Left colon (tissue), 2 donors: ENCODE results near the gene MDK. TPM values are rescaled to one million over a fixed set of nuclear protein-coding genes. Genes with fewer than 3 reads are reported as not detected.

ENCODE experiments used
- ATAC-seq: fragments of 200-7000 bp; cut with Tn5 transposase; one replicate; pipeline ENCODE4 v1.9.1; 2020; ENCODE audit warnings: mild to moderate bottlenecking, moderate library complexity
- DNase-seq, 2 donors: peaks; one replicate each; pipeline ENCODE4 v3.0.0-alpha.2; 2020
- intact Hi-C, 2 donors: fragments of 100-400 bp; cut with DNase I in 1 of 2; cut with micrococcal nuclease in 1 of 2; formaldehyde crosslinking; loops; one replicate each; pipeline versions ENCODE4 v1.11.2 to v1.14.0; 2022; cut with DNase I, micrococcal nuclease
- total RNA-seq, 2 donors: library from RNA; stranded (reverse); fragmentation: NEBNext Ultra II Directional; extraction: Animal tissue kit (Norgen Biotek cat#: 25700); gene quantifications; one replicate each; pipeline ENCODE4 v1.2.1, GENCODE V29; 2021
- donor health status: DM: no; HTN: no; CAD: no.
- donor health status: DM: yes; HTN: yes; CAD: no.

MDK gene
- total RNA-seq, 2 donors from 2014 or later, result 136 to 195 TPM

DNA sequence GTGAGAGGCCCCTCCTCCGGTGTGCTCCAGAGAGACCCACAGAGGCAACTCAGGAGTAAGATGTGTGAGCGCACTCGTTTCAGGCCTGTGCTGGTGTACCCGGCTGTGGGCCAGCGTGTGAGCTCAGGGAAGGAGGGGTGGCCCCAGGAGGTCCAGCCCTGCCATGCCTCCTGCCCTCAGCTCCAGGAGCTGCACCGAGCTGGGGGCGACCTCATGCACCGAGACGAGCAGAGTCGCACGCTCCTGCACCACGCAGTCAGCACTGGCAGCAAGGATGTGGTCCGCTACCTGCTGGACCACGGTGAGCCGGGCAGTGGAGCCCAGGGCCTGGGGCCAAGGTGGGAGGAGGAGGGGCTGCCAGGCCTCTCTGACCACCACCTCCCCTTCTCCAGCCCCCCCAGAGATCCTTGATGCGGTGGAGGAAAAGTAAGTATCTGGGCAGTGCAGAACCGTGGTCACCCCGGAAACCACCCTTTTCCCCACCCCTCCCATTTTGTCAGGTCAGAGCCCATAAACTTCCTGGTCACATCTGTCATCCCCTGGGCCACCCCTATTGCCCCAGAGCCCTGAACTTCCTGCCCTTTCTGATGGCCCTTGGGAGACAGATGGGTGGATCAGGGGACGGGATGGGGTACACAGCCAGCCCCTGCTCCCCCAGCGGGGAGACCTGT lies 2.5 kb upstream of the MDK start:
- ATAC-seq (no peak), DNase-seq (no peak)
- intact Hi-C loops, result no loop called here

GRCh38 chr11:46379482-46380293 lies 1.8 kb upstream of the MDK start:
- intact Hi-C loops, result loop anchor here in 1 of 2 donors (10.0 kb wide), 1 partner anchor 155 kb away; no protein-coding TSS in a partner anchor
- ATAC-seq (peak; percentile 49), DNase-seq (peak; percentile 42 to 56)

DNA sequence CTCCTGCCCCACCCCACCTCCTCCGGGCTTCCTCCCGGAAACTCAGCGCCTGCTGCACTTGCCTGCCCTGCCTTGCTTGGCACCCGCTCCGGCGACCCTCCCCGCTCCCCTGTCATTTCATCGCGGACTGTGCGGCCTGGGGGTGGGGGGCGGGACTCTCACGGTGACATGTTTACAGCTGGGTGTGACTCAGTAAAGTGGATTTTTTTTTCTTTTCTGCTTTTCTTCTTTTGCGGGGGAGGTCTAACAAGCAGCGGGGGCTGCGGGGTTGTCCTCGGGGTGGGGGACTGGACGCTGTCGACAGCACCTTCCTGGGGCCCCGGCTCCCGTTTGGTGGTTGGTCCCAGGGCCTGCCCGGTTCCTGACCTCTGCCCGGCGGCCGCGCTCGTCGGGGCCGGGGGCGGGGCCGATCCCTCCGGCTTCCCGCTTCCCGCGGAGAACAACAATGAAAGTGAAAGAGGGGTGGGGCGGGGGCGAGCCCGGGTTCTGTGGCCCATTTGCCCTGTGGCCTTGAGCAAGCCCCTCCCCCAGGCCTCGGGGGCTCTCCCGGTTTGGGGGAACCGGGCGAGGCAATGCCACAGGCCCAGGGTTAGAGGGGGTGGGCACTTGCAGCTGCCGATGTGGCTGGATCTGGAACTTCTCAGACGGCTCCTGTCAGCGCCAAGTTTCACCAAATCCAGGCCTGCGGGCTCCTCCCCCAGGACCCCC lies 975 bp upstream of the MDK start:
- DNase-seq (peak; percentile 87 to 88), ATAC-seq (peak; percentile 63)
- intact Hi-C loops, result loop anchor here in 1 of 2 donors (10.0 kb wide), 1 partner anchor 154 kb away; no protein-coding TSS in a partner anchor

DNA sequence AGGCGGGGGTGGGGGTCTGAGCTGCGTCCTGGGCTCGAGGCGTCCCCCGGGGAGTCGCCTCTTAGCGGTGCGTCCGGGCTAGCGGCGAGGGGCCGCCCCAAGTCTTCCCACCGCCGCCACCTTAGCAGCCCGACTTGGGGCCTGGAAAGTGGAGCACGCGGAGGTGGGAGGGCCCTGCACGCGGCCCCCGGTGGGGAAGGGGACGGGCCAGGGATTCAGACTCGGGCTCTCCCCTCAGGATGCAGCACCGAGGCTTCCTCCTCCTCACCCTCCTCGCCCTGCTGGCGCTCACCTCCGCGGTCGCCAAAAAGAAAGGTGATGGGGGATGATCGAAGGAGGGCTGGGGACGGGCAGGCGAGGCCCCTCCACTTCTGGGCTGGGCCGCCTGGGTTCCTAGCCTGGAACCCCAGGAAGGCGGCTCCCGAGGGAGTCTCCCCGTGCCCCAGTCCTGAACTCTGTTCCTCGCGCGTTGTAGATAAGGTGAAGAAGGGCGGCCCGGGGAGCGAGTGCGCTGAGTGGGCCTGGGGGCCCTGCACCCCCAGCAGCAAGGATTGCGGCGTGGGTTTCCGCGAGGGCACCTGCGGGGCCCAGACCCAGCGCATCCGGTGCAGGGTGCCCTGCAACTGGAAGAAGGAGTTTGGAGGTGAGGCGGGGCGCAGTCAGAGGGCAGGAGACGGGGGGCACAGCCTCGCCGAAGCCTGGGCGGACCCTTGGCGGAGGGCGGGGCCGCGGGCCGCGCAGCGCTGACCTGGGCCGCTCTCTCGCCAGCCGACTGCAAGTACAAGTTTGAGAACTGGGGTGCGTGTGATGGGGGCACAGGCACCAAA lies 563 bp downstream of the MDK start:
- no peak for DNase-seq
- intact Hi-C loops, result loop anchor here in 1 of 2 donors (10.0 kb wide), 1 partner anchor 153 kb away; no protein-coding TSS in a partner anchor
- ATAC-seq, result no peak

DNA sequence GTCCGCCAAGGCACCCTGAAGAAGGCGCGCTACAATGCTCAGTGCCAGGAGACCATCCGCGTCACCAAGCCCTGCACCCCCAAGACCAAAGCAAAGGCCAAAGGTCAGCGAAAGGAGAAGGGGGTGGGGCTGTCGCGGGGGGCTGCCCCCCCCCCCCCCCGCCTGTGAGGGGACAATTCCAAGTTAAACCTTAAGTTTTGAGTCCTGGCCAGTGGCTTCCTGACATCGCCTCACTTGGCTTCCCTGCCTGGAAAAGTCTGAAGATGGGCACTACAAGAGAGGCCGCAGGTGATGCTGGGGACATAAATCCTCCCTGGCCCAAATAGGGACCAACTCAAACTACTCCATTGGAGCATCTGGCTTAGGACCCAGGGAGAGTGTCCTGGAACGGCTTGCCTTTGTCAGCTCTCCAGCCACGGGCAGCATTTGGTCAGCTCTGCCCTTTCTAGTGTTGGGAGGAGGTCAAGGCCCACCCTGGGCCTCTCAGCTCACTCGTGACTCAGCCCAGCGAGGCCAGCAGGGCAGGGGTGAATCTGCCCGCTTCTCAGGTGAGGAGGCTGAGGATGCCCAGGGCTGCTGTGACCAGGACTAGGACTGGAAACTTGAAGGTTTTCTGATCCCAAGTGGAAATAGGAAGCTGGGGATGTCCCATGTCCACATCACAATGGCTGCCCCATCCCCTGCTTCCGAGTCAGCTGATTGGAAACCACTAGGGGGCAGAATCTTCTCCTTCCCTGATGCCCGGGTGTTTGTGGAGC lies 1.4 kb downstream of the MDK start:
- no peak for ATAC-seq
- intact Hi-C loops, result loop anchor here in 1 of 2 donors (10.0 kb wide), 1 partner anchor 152 kb away; no protein-coding TSS in a partner anchor
- no peak for DNase-seq

- intact Hi-C loops, result loop anchor here in 1 of 2 donors (10.0 kb wide), 1 partner anchor 151 kb away; no protein-coding TSS in a partner anchor
- no peak for ATAC-seq
- DNase-seq, result no peak
These were observed 1.9 kb downstream of the MDK start for GRCh38 chr11:46383404-46383758.

GRCh38 chr11:46383974-46384701 lies 2.7 kb downstream of the MDK start:
- intact Hi-C loops, result loop anchor here in 1 of 2 donors (10.0 kb wide), 1 partner anchor 151 kb away; no protein-coding TSS in a partner anchor
- DNase-seq, result peak; percentile 46 to 71
- ATAC-seq, result peak; percentile 62

DNA sequence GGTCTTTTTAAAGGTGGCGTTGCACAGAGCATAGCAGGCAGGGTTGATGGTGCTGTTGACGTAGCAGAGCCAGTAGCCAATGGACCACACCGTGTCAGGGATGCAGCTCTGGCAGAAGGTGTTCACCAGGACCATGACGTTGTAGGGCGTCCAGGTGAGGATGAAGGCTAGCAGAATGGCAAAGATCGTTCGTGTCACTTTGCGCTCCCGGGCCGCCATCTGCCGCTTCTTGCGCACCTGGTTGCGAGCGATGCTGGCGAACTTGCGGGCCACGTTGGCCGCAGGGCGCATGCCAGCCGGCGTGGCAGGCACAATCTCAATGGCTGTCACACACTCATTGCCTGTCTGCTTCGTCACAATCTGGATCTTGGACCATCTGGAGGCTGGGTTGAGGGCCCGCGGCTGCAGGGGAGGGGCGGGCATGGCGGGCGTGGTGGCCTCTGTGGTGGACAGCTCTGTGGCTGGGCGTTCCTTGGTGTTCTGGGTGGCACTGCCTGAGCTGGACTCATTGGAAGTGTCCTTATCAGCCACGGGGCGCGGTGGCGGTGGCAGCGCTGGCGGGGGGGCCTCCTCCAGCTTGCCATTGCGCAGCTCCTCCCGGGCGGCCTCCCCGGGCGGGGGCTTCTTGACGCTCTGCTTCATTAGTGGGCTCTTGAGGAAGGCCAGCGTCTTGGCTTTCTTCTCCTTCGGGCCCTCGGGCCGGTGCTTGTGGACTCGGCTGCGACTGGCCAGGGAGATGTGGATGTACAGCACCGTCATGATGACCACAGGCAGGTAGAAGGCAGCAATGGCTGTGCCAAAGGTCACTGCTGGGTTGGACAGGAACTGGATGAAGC lies 3.9 kb downstream of the MDK start:
- DNase-seq, result no peak
- no peak for ATAC-seq
- intact Hi-C loops, result loop anchor here (5.0 to 10.0 kb wide), 2 partner anchors 149 to 152 kb away; no protein-coding TSS in a partner anchor

- intact Hi-C loops, result loop anchor here (5.0 to 10.0 kb wide), 2 partner anchors 149 to 151 kb away; no protein-coding TSS in a partner anchor
- ATAC-seq (no peak), DNase-seq (no peak)
These were observed 4.6 kb downstream of the MDK start for GRCh38 chr11:46386005-46386578.

GRCh38 chr11:46386674-46387073 lies 5.2 kb downstream of the MDK start:
- no peak for ATAC-seq
- intact Hi-C loops, result loop anchor here (5.0 to 10.0 kb wide), 2 partner anchors 148 to 151 kb away; no protein-coding TSS in a partner anchor
- no peak for DNase-seq

- DNase-seq (no peak), ATAC-seq (no peak)
These were observed 6.0 kb downstream of the MDK start for GRCh38 chr11:46387456-46387855.

DNA sequence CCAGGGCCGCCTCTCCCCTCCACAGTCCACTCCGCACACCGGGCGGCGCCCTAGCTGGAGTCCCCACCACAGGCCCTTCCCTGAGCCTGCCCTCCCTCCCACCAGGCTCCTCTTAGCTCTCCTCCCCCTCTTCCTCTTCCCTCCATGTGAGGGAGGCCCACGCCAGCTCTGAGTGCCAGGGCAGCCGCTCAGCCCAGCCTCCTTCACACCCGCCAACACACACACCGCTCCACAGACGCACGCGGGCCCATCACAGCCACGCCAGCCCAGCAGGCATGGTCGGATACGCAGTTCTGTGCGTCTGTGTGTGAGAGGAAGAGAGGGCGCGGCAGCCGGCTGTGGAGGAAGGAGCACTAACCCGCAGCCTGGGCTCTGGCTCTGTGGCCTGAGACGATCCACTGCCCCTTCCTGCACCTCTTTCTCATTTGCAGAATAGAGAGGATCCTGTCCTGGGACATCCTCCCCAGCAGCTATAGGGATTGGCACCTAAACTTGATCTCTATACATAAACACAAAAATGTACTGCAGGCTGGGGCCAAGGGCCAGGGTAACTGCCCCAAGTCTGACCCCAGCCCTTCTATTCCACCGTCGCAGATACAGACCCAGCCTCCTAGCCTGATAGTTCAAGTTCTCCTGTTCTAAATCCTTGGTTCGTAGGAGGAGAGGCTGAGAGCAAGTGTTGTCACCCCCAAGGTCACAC lies 6.6 kb downstream of the MDK start:
- no peak for ATAC-seq
- no peak for DNase-seq
- intact Hi-C loops, result loop anchor here (5.0 to 10.0 kb wide), 2 partner anchors 147 to 149 kb away; no protein-coding TSS in a partner anchor

More at GRCh38 chr11:46387456-46387855, 6.0 kb downstream of the MDK start:
- intact Hi-C loops, result loop anchor here (5.0 to 10.0 kb wide), 2 partner anchors 147 to 150 kb away; no protein-coding TSS in a partner anchor

GRCh38 chr11:46388619-46389449 lies 7.4 kb downstream of the MDK start:
- ATAC-seq (no peak), DNase-seq (no peak)
- intact Hi-C loops, result loop anchor here (5.0 to 10.0 kb wide), 2 partner anchors 146 to 148 kb away; no protein-coding TSS in a partner anchor
